ENCODE data around the gene CAPS. TPM values are rescaled to one million over a fixed set of nuclear protein-coding genes. Genes with fewer than 3 reads are reported as not detected.
"Not testable (repeated sequence)": the region's sequence is repeated elsewhere in the genome, so short reads cannot be mapped to it uniquely, and the experiment has no call there.

Gene CAPS
- total RNA-seq, 1 experiment from 2014 or later, result 2.3 TPM

GRCh38 chr19:5884065-5884811 lies 29.8 kb upstream of the CAPS start:
- not testable (repeated sequence) for H4K20me1 ChIP-seq (ENCODE audit: control insufficient read depth, insufficient read depth, insufficient read length); H4K8ac ChIP-seq (replicated peaks; ENCODE audit: insufficient read length, low read depth, low read length); H3K79me1 ChIP-seq (ENCODE audit: insufficient read depth, low read depth, low read length, poor library complexity, severe bottlenecking); H3K4ac ChIP-seq (ENCODE audit: low read depth, low read length); H3K9ac ChIP-seq (ENCODE audit: extremely low read depth, insufficient read length, low read length); H3K4me3 Mint-ChIP-seq; H2BK12ac ChIP-seq (ENCODE audit: insufficient read length, low read depth, low read length); H2AFZ ChIP-seq (ENCODE audit: low read length); H3K23ac ChIP-seq (ENCODE audit: insufficient read length, low read depth, low read length); DNase-seq; H4K5ac ChIP-seq (ENCODE audit: insufficient read length, low read depth, low read length); H3K23me2 ChIP-seq (ENCODE audit: insufficient read length, low read depth, low read length, poor library complexity, severe bottlenecking); H3K9me3 ChIP-seq (ENCODE audit: control insufficient read depth, low read depth, low read length); H2AK5ac ChIP-seq (ENCODE audit: insufficient read length, low read length); H3K9me3 Mint-ChIP-seq; H3K27ac ChIP-seq (ENCODE audit: insufficient read length, low read depth, low read length); H4K91ac ChIP-seq (ENCODE audit: insufficient read length, low read depth, low read length); H3K14ac ChIP-seq (ENCODE audit: insufficient read depth, low read length); H2BK120ac ChIP-seq (ENCODE audit: low read depth, low read length, poor library complexity, severe bottlenecking); H3K36me3 Mint-ChIP-seq (ENCODE audit: insufficient read depth in 1 of 3, low read depth in 3 of 3); H3K56ac ChIP-seq (ENCODE audit: insufficient read length, low read depth, low read length); H3K27me3 ChIP-seq (ENCODE audit: insufficient read depth, low read length); H3K79me2 ChIP-seq (ENCODE audit: insufficient read depth, low read length); H3K18ac ChIP-seq (ENCODE audit: insufficient read length, low read depth, low read length); H2BK15ac ChIP-seq (ENCODE audit: low read depth, low read length); H3K27ac Mint-ChIP-seq; H3K4me2 ChIP-seq (ENCODE audit: insufficient read depth, insufficient read length, low read length); H3T11ph ChIP-seq (ENCODE audit: low read length); H3K4me1 ChIP-seq (ENCODE audit: insufficient read depth, low read length); H2BK5ac ChIP-seq (ENCODE audit: insufficient read length, low read length); H2BK20ac ChIP-seq (ENCODE audit: low read depth, low read length, poor library complexity, severe bottlenecking)
- Mint-ChIP-seq H3K27me3 (ENCODE audit: low read depth) (peaks cover 33% of the 10 kb centered on the region), H3K4me1 (peaks cover 13 to 21% of the 10 kb centered on the region in 2 experiments)
- no CpG with 5 or more reads among the region's 11 CpGs for WGBS (ENCODE audit: extremely low coverage, insufficient read length, low lambda C conversion rate)
